CD4-positive, alpha-beta memory T cell (primary cell): ENCODE results near the gene ECE2. TPM values are rescaled to one million over a fixed set of nuclear protein-coding genes. Genes with fewer than 3 reads are reported as not detected.
A peak's percentile ranks its signal among the peaks of the same experiment; 100 is the strongest.

Experiments
- CTCF ChIA-PET: fragments of 350-600 bp; sonication (Branson Sonifier 250); formaldehyde crosslinking; loops from one replicate; lab custom pipeline; 2021; ENCODE audit warnings: inconsistent platforms; ENCODE audit not compliant: partially characterized antibody; lab: Charles Lee
- POLR2A ChIA-PET: fragments of 350-600 bp; sonication (Branson Sonifier 250); formaldehyde crosslinking; loops from one replicate; lab custom pipeline; 2021; ENCODE audit not compliant: partially characterized antibody; lab: Charles Lee
- DNase-seq, 5 donors: peaks; one replicate each; pipeline versions ENCODE4 v3.0.0 to v3.0.0-alpha.2; 2020 to 2022; ENCODE audit warnings: mixed read lengths in 1 of 5
- H3K27ac ChIP-seq: one replicate; pipeline ENCODE4 v1.7.0; 2013; ENCODE audit warnings: low read depth, low read length
- H3K27me3 ChIP-seq: 2 replicates; pipeline ENCODE4 v1.7.0; 2013; ENCODE audit warnings: mild to moderate bottlenecking, low read length, moderate library complexity; ENCODE audit not compliant: insufficient read depth
- H3K36me3 ChIP-seq: 2 replicates; pipeline ENCODE4 v1.7.0; 2013; ENCODE audit warnings: mild to moderate bottlenecking, low read length, moderate library complexity; ENCODE audit not compliant: insufficient read depth
- H3K4me1 ChIP-seq: 2 replicates; pipeline ENCODE4 v1.7.0; 2013; ENCODE audit warnings: mild to moderate bottlenecking, low read length, moderate library complexity; ENCODE audit not compliant: insufficient read depth
- H3K4me3 ChIP-seq, 2 donors: one replicate each; pipeline ENCODE4 v1.7.0; 2013; ENCODE audit warnings: low read length in 2 of 2, mild to moderate bottlenecking in 1 of 2
- H3K9me3 ChIP-seq, 2 donors: one replicate each; pipeline ENCODE4 v1.7.0; 2013; ENCODE audit warnings: low read length in 2 of 2, control low read depth in 1 of 2; ENCODE audit not compliant: control insufficient read depth in 1 of 2
- H3K27ac Mint-ChIP-seq, 7 donors: one replicate each; pipeline ENCODE4 v1.8.0; 2020 to 2021; ENCODE audit warnings: mixed read lengths in 7 of 7, mild to moderate bottlenecking in 6 of 7, inconsistent platforms in 3 of 7, moderate library complexity in 3 of 7
- H3K27me3 Mint-ChIP-seq, 2 donors: one replicate each; pipeline ENCODE4 v1.8.0; 2020 to 2021; ENCODE audit warnings: mixed read lengths in 2 of 2
- H3K36me3 Mint-ChIP-seq, 2 donors: one replicate each; pipeline ENCODE4 v1.8.0; 2020 to 2021; ENCODE audit warnings: mixed read lengths in 2 of 2, inconsistent platforms in 1 of 2, mild to moderate bottlenecking in 1 of 2
- H3K4me1 Mint-ChIP-seq, 4 donors: one replicate each; pipeline ENCODE4 v1.8.0; 2020 to 2021; ENCODE audit warnings: mixed read lengths in 4 of 4, mild to moderate bottlenecking in 1 of 4
- H3K4me3 Mint-ChIP-seq, 8 donors: one replicate each; pipeline ENCODE4 v1.8.0; 2020 to 2021; ENCODE audit warnings: mixed read lengths in 8 of 8, mild to moderate bottlenecking in 7 of 8, moderate library complexity in 6 of 8, inconsistent platforms in 3 of 8
- H3K9me3 Mint-ChIP-seq, 8 donors: one replicate each; pipeline ENCODE4 v1.8.0; 2020 to 2021; ENCODE audit warnings: mixed read lengths in 8 of 8, mild to moderate bottlenecking in 5 of 8, inconsistent platforms in 3 of 8, moderate library complexity in 1 of 8
- intact Hi-C: fragments of 100-400 bp; cut with micrococcal nuclease; formaldehyde crosslinking; loops from one replicate; pipeline ENCODE4 v1.15.1; 2023
- polyA plus RNA-seq, 2 donors: library from polyadenylated mRNA; unstranded; fragments of 300-500 nt; fragmentation: Illumina TruSeq; gene quantifications; one replicate each; pipeline ENCODE4 v1.2.3, GENCODE V29; 2021
- total RNA-seq, 2 experiments: library from RNA; stranded (reverse); gene quantifications; one replicate each; pipeline ENCODE4 v1.2.3, GENCODE V29; 2021

ECE2 gene
- total and polyA plus RNA-seq, 4 experiments from 2014 or later, result not detected

DNA sequence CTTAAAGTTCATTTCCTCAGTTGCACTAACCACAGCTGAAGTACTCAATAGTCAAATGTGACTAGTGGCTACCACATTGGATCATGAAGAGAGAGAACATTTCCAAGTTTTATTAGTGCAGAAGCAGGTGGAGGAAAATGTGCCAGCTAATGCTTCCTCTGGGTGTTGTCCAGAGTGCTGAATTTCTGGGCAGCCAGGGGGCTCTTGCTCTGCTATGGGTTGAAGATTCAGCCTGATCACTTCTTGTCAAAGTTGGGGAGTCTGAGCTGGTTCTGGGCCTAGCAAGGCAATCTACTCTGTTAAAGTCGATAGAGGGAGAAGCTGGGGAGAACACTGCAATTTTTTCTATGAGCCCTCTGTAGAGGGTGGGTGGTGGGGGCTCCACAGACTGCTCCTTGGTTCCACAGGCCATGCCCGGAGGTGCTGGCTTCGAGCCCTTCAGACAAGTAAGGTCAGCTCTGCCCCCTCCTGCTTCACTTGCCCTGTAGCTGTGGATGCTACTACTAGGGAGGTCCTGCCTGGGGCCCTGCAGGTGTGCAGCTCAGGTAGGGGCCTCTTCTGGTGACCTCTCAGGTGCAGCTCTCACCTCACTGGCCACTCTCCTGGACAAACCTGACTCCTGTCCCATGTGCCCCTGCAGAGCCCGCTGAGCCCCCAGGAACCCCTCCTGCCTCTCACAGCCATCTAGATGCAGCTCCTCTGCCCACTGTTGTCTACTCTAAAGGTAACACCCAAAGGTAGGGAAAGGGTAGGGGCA is 35.3 kb upstream of the ECE2 start:
- no peak overlapping the region for H3K4me3 ChIP-seq
- H3K9me3 ChIP-seq, result no peaks in the 10 kb centered on the region
- H3K36me3 ChIP-seq, result peaks cover 31% of the 10 kb centered on the region
- H3K27ac ChIP-seq, result no peak overlapping the region
- no peak for DNase-seq
- no peak overlapping the region for H3K4me3 Mint-ChIP-seq
- H3K4me1 ChIP-seq, result no peaks in the 10 kb centered on the region
- POLR2A ChIA-PET, result interaction anchor here (0.9 kb wide), 2 partner anchors 9 to 19 kb away, joined by 3 to 4 read pairs; partner anchors contain the start of gene EEF1AKMT4
- H3K27me3 ChIP-seq, result no peaks in the 10 kb centered on the region
- peaks cover 0 to 2% of the 10 kb centered on the region in 2 donors for H3K27me3 Mint-ChIP-seq
- H3K27ac Mint-ChIP-seq, result no peak overlapping the region
- intact Hi-C loops, result no loop called here
- H3K36me3 Mint-ChIP-seq, result peaks cover 32 to 35% of the 10 kb centered on the region in 2 donors
- no peaks in the 10 kb centered on the region for H3K9me3 Mint-ChIP-seq
- CTCF ChIA-PET, result interaction anchor here (1.0 to 8.3 kb wide), 6 partner anchors 9 to 105 kb away, joined by 3 to 59 read pairs (median 4); partner anchors contain the start of genes EEF1AKMT4, EIF2B5 and VWA5B2
- H3K4me1 Mint-ChIP-seq, result no peaks in the 10 kb centered on the region

DNA sequence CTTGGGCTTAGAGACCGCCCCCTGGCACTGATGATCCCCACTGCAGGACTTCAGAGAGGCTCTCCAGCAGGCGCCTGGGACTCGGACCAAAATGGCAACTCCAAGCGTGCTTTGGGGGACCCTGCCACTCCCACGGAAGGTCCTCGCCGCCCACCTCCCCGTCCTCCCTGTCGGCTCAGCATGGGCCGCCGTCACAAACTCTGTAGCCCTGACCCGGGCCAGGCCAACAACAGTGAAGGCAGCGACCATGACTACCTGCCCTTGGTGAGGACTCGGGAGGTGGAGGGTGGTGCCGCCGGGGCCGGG is 34.7 kb upstream of the ECE2 start:
- Histone ChIP-seq H3K4me1 (no peaks in the 10 kb centered on the region), H3K36me3 (peaks cover 32% of the 10 kb centered on the region), H3K4me3 (no peak overlapping the region), H3K9me3 (no peaks in the 10 kb centered on the region), H3K27me3 (no peaks in the 10 kb centered on the region), H3K27ac (no peak overlapping the region)
- POLR2A ChIA-PET, result interaction anchor here (0.9 kb wide), 1 partner anchor 9 kb away, joined by 4 read pairs; the partner anchor contains the start of gene EEF1AKMT4
- H3K9me3 Mint-ChIP-seq, result no peaks in the 10 kb centered on the region
- peaks cover 0 to 2% of the 10 kb centered on the region in 2 donors for H3K27me3 Mint-ChIP-seq
- H3K4me1 Mint-ChIP-seq, result peaks cover 0 to 5% (median 1%) of the 10 kb centered on the region in 4 donors
- intact Hi-C loops, result no loop called here
- no peak overlapping the region for H3K4me3 Mint-ChIP-seq
- CTCF ChIA-PET, result interaction anchor here (1.0 to 8.3 kb wide), 3 partner anchors 9 to 13 kb away, joined by 3 to 59 read pairs (median 7); partner anchors contain the start of genes EEF1AKMT4 and VWA5B2
- DNase-seq, result no peak
- no peak overlapping the region for H3K27ac Mint-ChIP-seq
- H3K36me3 Mint-ChIP-seq, result peaks cover 37 to 40% of the 10 kb centered on the region in 2 donors

DNA sequence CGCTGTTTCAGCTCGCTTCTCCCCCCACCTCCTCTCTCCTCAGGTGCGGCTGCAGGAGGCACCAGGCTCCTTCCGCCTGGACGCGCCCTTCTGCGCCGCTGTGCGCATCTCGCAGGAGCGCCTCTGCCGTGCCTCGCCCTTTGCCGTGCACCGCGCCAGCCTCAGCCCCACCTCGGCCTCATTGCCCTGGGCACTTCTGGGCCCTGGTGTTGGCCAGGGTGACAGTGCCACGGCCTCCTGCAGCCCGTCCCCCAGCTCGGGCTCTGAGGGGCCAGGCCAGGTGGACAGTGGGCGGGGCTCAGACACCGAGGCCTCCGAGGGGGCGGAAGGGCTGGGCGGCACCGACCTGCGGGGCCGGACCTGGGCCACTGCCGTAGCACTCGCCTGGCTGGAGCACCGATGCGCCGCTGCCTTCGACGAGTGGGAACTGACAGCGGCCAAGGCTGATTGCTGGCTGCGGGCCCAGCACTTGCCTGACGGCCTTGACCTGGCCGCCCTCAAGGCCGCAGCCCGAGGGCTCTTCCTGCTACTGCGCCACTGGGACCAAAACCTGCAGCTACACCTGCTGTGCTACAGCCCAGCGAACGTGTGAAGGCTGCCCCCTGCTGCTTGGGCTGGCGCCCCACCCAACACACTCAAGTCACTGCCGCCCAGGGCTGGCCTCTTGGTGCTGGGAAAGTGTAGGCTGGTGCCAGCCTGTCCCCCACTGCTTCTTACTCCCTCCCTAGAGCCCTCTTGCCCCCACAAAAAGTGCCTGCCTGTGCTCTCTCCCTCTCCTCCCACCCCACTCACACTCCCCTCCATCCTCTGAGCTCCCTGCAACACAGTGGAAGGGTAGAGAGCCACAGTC is 34.1 kb upstream of the ECE2 start:
- no peak overlapping the region for H3K4me3 ChIP-seq
- Mint-ChIP-seq H3K27me3 (peaks cover 0 to 2% of the 10 kb centered on the region in 2 donors), H3K4me3 (no peak overlapping the region), H3K27ac (no peak overlapping the region), H3K36me3 (peaks cover 38 to 41% of the 10 kb centered on the region in 2 donors), H3K4me1 (peaks cover 0 to 6% (median 2%) of the 10 kb centered on the region in 4 donors), H3K9me3 (no peaks in the 10 kb centered on the region)
- intact Hi-C loops, result no loop called here
- H3K27ac ChIP-seq, result no peak overlapping the region
- no peaks in the 10 kb centered on the region for H3K9me3 ChIP-seq
- CTCF ChIA-PET, result interaction anchor here (0.8 to 8.3 kb wide), 4 partner anchors 14 to 345 kb away, joined by 3 to 59 read pairs (median 4); partner anchors contain the start of gene VWA5B2
- H3K4me1 ChIP-seq, result no peaks in the 10 kb centered on the region
- POLR2A ChIA-PET, result no interaction called here
- no peak for DNase-seq
- H3K27me3 ChIP-seq, result no peaks in the 10 kb centered on the region
- peaks cover 32% of the 10 kb centered on the region for H3K36me3 ChIP-seq

DNA sequence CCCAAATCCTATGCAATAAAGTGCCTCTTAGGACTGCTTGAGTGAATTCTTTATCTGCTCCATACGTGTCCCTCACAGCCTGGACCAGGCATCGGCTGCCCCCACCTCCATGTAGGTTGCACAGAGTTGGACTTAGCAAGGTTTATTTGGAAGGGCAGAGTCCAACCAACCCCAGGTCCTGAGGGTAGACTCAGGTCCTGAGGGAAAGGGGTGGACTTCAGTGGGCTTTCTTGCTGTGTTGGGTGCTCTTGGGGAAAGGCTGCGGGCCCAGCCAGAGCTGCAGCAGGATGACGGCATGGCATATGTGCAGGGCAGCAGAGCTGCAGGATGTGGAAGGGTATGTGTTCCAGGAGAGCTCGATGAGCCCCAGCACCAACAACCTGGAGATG is 33.5 kb upstream of the ECE2 start:
- peaks cover 38 to 41% of the 10 kb centered on the region in 2 donors for H3K36me3 Mint-ChIP-seq
- no peaks in the 10 kb centered on the region for H3K9me3 Mint-ChIP-seq
- H3K4me1 ChIP-seq, result no peaks in the 10 kb centered on the region
- H3K9me3 ChIP-seq, result no peaks in the 10 kb centered on the region
- H3K36me3 ChIP-seq, result peaks cover 32% of the 10 kb centered on the region
- H3K27ac ChIP-seq, result no peak overlapping the region
- H3K27me3 ChIP-seq, result no peaks in the 10 kb centered on the region
- H3K27me3 Mint-ChIP-seq, result peaks cover 0 to 2% of the 10 kb centered on the region in 2 donors
- no peak overlapping the region for H3K4me3 ChIP-seq
- CTCF ChIA-PET, result interaction anchor here (0.9 to 8.3 kb wide), 3 partner anchors 15 to 96 kb away, joined by 3 to 59 read pairs (median 5); partner anchors contain the start of gene VWA5B2
- H3K27ac Mint-ChIP-seq, result no peak overlapping the region
- intact Hi-C loops, result no loop called here
- POLR2A ChIA-PET, result no interaction called here
- DNase-seq, result no peak
- H3K4me1 Mint-ChIP-seq, result peaks cover 0 to 6% (median 4%) of the 10 kb centered on the region in 4 donors
- H3K4me3 Mint-ChIP-seq, result no peak overlapping the region

DNA sequence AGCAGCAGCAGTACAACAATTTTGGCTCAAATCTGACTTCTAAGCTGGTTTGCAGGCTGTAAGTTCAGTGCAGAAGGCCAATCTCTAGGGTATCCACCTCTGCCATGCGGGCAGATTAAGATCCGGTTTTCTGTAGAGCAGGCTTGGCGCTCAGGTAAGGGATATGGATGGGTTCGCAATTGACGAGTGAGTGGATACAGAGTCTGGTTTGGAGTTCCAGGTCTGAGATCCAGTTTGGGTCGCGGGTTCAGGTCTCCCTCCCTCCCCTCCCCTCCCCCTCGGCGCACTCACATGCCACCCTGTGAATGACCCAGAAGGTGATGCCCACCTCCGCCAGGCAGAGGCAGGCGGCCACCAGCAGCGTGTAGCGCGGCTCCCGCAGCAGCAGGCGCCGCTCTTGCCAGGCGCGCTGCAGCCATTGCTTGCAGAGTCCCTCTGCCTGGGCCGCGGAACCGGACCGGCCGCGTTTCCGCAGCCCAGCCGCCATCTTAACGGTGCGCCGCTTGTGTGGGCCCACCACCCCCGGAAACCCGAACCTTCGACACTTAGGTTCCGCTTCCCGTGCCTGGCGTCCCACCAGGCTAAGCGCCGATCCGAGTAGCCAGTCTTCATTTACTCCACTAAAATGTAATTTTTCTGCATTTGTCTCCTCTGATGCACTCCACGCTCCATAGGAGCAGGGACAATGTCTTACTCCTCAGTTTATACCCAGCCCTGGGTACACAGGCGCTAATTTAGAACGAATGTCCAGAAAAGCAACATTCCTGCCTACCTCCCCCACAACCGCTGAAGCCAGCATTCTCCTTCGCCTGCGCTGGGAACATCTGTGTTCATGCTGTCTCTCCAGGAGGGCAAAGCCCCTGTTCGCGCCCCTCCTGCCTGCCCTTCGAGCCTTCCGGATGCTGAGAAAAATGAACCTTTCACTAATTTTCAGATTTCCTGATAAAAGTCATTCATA is 27.1 kb upstream of the ECE2 start, which contains the start of gene ALG3:
TSS of gene ALG3 (minus strand) at position 509 of the 958 bp plus-strand sequence. CDS start at position 487, 22 bp downstream.
- peak within 1 kb of the TSS; percentile 92 to 100 (median 96) for H3K27ac Mint-ChIP-seq
- Histone ChIP-seq H3K4me3 (peak within 1 kb of the TSS; percentile 92 to 99), H3K27me3 (no peaks in the 10 kb centered on the region)

More for the DNA sequence above, 27.1 kb upstream of the ECE2 start, which contains the start of gene ALG3:
- Mint-ChIP-seq H3K4me3 (peak within 1 kb of the TSS; percentile 88 to 99 (median 96)), H3K27me3 (peaks cover 0 to 4% of the 10 kb centered on the region in 2 donors), H3K9me3 (peaks cover 0 to 3% (median 0%) of the 10 kb centered on the region in 8 donors), H3K36me3 (peaks cover 22 to 34% of the 10 kb centered on the region in 2 donors), H3K4me1 (peaks cover 8 to 20% (median 12%) of the 10 kb centered on the region in 4 donors)
- POLR2A ChIA-PET, result interaction anchor here (1.1 to 2.0 kb wide), 5 partner anchors 11 to 113 kb away, joined by 3 to 16 read pairs (median 5); partner anchors contain the start of genes CAMK2N2, CLCN2, EIF2B5 and POLR2H
- DNase-seq, result peak; percentile 83 to 87 (median 84)
- intact Hi-C loops, result loop anchor here (1.0 to 5.0 kb wide), 9 partner anchors 12 to 1339 kb away; partner anchors contain the start of genes ABCC5, ABCF3, AP2M1 and EIF2B5
- Histone ChIP-seq H3K4me1 (peaks cover 11% of the 10 kb centered on the region), H3K9me3 (no peaks in the 10 kb centered on the region), H3K27ac (peak within 1 kb of the TSS; percentile 66), H3K36me3 (peaks cover 20% of the 10 kb centered on the region)
- CTCF ChIA-PET, result interaction anchor here (0.9 to 8.9 kb wide), 5 partner anchors 21 to 364 kb away, joined by 3 to 76 read pairs (median 8); partner anchors contain the start of genes PARL and VWA5B2
